ENCODE data around the gene ELOF1. TPM values are rescaled to one million over a fixed set of nuclear protein-coding genes. Genes with fewer than 3 reads are reported as not detected.

ELOF1 gene
- total and polyA plus RNA-seq, 2 experiments from 2014 or later = 30.3 to 72.6 TPM

DNA sequence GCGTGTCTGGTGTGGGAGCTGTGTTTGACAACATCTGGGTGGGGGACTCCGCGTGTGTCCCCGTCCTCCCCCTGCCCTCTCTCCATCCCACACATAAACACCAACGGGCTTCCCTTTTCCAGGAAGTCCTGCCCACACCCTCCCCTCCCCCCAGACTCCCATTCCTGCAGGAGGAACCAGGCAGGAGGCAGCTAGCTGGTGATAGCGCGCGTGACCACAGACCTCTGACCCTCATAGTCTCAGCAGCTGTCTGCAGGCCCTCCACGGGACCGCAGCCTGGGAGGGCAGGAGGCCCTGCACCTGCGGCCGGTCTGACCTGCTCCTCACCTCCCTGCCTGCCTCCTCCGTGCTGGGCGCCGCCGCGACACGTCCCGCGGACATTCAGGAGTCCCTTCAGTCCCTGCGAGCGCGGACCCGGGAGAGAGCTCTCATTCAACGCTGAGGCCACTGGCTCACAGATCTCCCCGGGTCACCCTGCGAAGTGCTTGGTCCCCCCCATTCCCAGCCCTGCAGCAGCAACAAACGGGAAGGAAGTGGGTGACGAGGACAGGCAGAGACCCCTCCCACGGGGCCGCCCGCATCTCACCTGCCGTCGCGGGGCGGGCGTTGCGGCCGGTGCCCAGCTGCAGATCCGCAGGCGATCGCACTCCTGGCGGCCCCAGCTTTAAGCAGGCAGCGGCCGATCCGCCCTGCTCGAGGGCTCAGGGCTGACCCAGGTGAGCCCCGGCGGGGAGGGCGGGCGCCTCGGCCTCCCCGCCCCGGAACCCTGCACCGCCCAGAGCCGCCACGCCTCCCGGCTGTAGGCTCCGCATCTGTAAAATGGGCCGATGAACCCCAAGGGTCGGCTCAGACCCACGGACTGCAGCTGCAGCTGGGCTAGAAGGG is 19.5 kb upstream of the ELOF1 start:
- 59% methylated on average over 60 of the region's 62 CpGs for WGBS (ENCODE audit: low lambda C conversion rate, missing lambda C conversion rate)
- Histone ChIP-seq H3K36me3 (replicated peaks; ENCODE audit: insufficient read depth, low read depth) (no peaks in the 10 kb centered on the region), H2AFZ (peak overlapping the region; percentile 40), H3K9me3 (ENCODE audit: low read depth) (no peaks in the 10 kb centered on the region), H3K4me2 (peak overlapping the region; percentile 73), H3K4me1 (ENCODE audit: insufficient read depth) (no peaks in the 10 kb centered on the region), H3K4me3 (no peak overlapping the region), H4K20me1 (ENCODE audit: insufficient read depth, poor library complexity, severe bottlenecking) (no peaks in the 10 kb centered on the region), H3K79me2 (no peaks in the 10 kb centered on the region), H3K27me3 (no peaks in the 10 kb centered on the region), H3K9me2 (replicated peaks; ENCODE audit: insufficient read depth) (no peaks in the 10 kb centered on the region), H3K27ac (no peak overlapping the region)
- peak; percentile 55 for DNase-seq (ENCODE audit: low spot score)
- TF ChIP-seq, protein P1, sequence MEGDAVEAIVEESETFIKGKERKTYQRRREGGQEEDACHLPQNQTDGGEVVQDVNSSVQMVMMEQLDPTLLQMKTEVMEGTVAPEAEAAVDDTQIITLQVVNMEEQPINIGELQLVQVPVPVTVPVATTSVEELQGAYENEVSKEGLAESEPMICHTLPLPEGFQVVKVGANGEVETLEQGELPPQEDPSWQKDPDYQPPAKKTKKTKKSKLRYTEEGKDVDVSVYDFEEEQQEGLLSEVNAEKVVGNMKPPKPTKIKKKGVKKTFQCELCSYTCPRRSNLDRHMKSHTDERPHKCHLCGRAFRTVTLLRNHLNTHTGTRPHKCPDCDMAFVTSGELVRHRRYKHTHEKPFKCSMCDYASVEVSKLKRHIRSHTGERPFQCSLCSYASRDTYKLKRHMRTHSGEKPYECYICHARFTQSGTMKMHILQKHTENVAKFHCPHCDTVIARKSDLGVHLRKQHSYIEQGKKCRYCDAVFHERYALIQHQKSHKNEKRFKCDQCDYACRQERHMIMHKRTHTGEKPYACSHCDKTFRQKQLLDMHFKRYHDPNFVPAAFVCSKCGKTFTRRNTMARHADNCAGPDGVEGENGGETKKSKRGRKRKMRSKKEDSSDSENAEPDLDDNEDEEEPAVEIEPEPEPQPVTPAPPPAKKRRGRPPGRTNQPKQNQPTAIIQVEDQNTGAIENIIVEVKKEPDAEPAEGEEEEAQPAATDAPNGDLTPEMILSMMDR (IDR thresholded peaks at IDR 0.05; ENCODE audit: poor library complexity) = no peak
- no peak for TF ChIP-seq EZH2 (IDR thresholded peaks at IDR 0.05; ENCODE audit: borderline replicate concordance)
- TF ChIP-seq EZH2phosphoT487 (IDR thresholded peaks at IDR 0.05; ENCODE audit: low read depth, severe bottlenecking, unreplicated experiment) = no peak

DNA sequence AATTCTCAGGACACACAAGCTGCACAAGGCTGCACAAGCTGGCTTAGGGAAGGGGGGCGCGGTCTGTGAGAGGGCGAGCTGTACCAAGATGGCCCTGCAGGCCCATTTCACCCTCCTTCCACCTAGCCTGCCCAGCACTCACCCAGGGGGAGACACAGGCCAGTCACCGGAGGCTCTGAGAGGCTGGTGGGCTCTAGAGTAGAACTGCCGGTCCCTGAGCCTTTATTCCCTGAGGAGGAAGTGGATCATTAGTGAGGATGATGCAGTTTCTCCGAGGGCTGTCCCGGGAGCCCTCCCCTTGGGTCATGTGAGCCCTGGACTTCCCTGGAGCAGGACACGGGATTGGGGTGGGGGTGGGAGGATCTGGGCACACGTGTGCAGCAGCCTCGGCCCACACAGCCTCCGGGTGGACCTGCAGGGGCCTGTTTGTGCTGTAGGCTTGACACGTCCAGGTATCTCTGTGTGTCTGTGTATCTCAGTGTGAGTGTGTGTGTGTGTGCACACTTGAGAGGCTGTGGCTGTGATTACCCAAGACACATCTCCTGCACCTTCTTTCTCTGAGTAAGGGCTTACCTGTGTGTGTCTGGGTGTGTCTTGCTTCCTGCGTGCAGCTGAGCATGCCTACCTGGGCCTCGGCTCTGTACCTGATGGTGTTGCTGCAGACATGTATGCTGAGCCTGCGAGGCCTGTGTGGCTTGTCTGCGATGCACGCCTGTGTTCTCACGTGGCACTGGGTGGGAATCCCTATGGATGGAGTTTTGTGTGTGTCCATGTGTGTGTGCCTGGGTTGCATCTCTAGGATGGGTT is 18.6 kb upstream of the ELOF1 start, which contains the start of gene ACP5:
Gene ACP5, minus strand, starts transcription at position 195 of the 807 bp plus-strand sequence. CDS start 328 bp downstream, outside the sequence.
- no peaks in the 10 kb centered on the region for H3K36me3 ChIP-seq (replicated peaks; ENCODE audit: insufficient read depth, low read depth)
- no peak within 1 kb of the TSS for H3K4me3 ChIP-seq
- no peak for DNase-seq (ENCODE audit: low spot score)
- H4K20me1 ChIP-seq (ENCODE audit: insufficient read depth, poor library complexity, severe bottlenecking) = no peaks in the 10 kb centered on the region
- peak within 1 kb of the TSS; percentile 40 for H2AFZ ChIP-seq
- no peaks in the 10 kb centered on the region for H3K79me2 ChIP-seq
- no peaks in the 10 kb centered on the region for H3K9me2 ChIP-seq (replicated peaks; ENCODE audit: insufficient read depth)
- H3K4me2 ChIP-seq = peak within 1 kb of the TSS; percentile 73
- TF ChIP-seq, protein P1 (IDR thresholded peaks at IDR 0.05; ENCODE audit: poor library complexity) = no peak
- no peaks in the 10 kb centered on the region for H3K9me3 ChIP-seq (ENCODE audit: low read depth)
- WGBS (ENCODE audit: low lambda C conversion rate, missing lambda C conversion rate) = 79% methylated on average over 18 of the region's 18 CpGs
- H3K27me3 ChIP-seq = no peaks in the 10 kb centered on the region
- no peaks in the 10 kb centered on the region for H3K4me1 ChIP-seq (ENCODE audit: insufficient read depth)
- H3K27ac ChIP-seq = no peak within 1 kb of the TSS

DNA sequence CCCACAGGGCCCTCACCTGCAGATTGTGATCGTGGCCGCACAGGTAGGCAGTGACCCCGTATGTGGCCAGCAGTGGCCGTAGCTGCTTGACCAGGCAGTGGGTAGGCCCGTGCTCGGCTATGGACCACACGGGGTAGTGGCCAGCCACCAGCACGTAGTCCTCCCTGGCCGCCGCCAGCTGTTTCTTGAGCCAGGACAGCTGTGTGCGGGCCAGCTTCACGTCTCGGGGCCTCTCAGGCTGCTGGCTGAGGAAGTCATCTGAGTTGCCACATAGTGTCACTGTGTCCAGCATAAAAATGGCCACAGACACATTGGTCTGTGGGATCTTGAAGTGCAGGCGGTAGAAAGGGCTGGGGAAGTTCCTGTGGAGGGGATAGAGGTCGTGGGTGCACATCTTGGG is 17.2 kb upstream of the ELOF1 start:
- Histone ChIP-seq H2AFZ (no peak overlapping the region), H3K4me3 (no peak overlapping the region), H3K4me2 (no peak overlapping the region), H3K27me3 (no peaks in the 10 kb centered on the region), H4K20me1 (ENCODE audit: insufficient read depth, poor library complexity, severe bottlenecking) (no peaks in the 10 kb centered on the region), H3K4me1 (ENCODE audit: insufficient read depth) (no peaks in the 10 kb centered on the region), H3K27ac (no peak overlapping the region), H3K9me2 (replicated peaks; ENCODE audit: insufficient read depth) (no peaks in the 10 kb centered on the region), H3K9me3 (ENCODE audit: low read depth) (no peaks in the 10 kb centered on the region), H3K36me3 (replicated peaks; ENCODE audit: insufficient read depth, low read depth) (no peaks in the 10 kb centered on the region), H3K79me2 (no peaks in the 10 kb centered on the region)
- WGBS (ENCODE audit: low lambda C conversion rate, missing lambda C conversion rate) = 91% methylated on average over 15 of the region's 15 CpGs
- DNase-seq (ENCODE audit: low spot score) = no peak
- TF ChIP-seq EZH2phosphoT487 (IDR thresholded peaks at IDR 0.05; ENCODE audit: low read depth, severe bottlenecking, unreplicated experiment) (no peak), EZH2 (IDR thresholded peaks at IDR 0.05; ENCODE audit: borderline replicate concordance) (no peak)
- TF ChIP-seq, protein P1 (IDR thresholded peaks at IDR 0.05; ENCODE audit: poor library complexity) = no peak

Measured in hepatocyte (in vitro differentiated cells).